GM18867 (cell line): ENCODE results near the gene MFAP2.

Experiments used
- ATAC-seq: cut with Tn5 transposase; IDR thresholded peaks from one replicate; pipeline ENCODE4 v1.9.1; 2021; ENCODE audit warnings: mild to moderate bottlenecking, moderate library complexity; ENCODE audit not compliant: unreplicated experiment

Gene MFAP2

GRCh38 chr1:16981269-16981849 is 939 bp upstream of the MFAP2 start:
- ATAC-seq = no peak

GRCh38 chr1:16979475-16980327 is 719 bp downstream of the MFAP2 start:
- ATAC-seq = no peak

GRCh38 chr1:16978567-16979474 is 1.6 kb downstream of the MFAP2 start:
- ATAC-seq = no peak

- no peak for ATAC-seq
These were observed 2.3 kb downstream of the MFAP2 start for GRCh38 chr1:16978139-16978538.

- no peak for ATAC-seq
These were observed 3.0 kb downstream of the MFAP2 start for GRCh38 chr1:16977377-16977776.

- no peak for ATAC-seq
These were observed 3.5 kb downstream of the MFAP2 start for GRCh38 chr1:16976966-16977365.

GRCh38 chr1:16975838-16976237 is 4.6 kb downstream of the MFAP2 start:
- ATAC-seq = no peak

GRCh38 chr1:16975211-16975610 is 5.2 kb downstream of the MFAP2 start:
- ATAC-seq = no peak

- no peak for ATAC-seq
These were observed 7.2 kb downstream of the MFAP2 start for GRCh38 chr1:16973215-16973614.

GRCh38 chr1:16972189-16972895 is 8.1 kb downstream of the MFAP2 start:
- no peak for ATAC-seq

- ATAC-seq = no peak
These were observed 8.9 kb downstream of the MFAP2 start for GRCh38 chr1:16971341-16972188.

- ATAC-seq = no peak
These were observed 10.1 kb downstream of the MFAP2 start for GRCh38 chr1:16970132-16970910.

GRCh38 chr1:16969651-16970050 is 10.8 kb downstream of the MFAP2 start:
- ATAC-seq = no peak

- ATAC-seq = no peak
These were observed 11.3 kb downstream of the MFAP2 start for GRCh38 chr1:16969057-16969611.

- ATAC-seq = no peak
These were observed 12.0 kb downstream of the MFAP2 start for GRCh38 chr1:16968372-16968771.

- no peak for ATAC-seq
These were observed 12.5 kb downstream of the MFAP2 start for GRCh38 chr1:16967962-16968361.

- no peak for ATAC-seq
These were observed 13.3 kb downstream of the MFAP2 start for GRCh38 chr1:16967095-16967575.

GRCh38 chr1:16966282-16966681 is 14.1 kb downstream of the MFAP2 start:
- ATAC-seq = no peak
